Hepatic stellate cell (primary cell): ENCODE results near the gene CCDC33.
A peak's percentile ranks its signal among the peaks of the same experiment; 100 is the strongest.

Experiments
- DNase-seq: peaks from one replicate; pipeline ENCODE4 v3.0.0; 2011; ENCODE audit warnings: low spot score

CCDC33 gene

GRCh38 chr15:74235962-74236361, at the start of gene CCDC33:
CCDC33 (plus strand) TSS chr15:74236326; CDS start chr15:74236720, 394 bp downstream.
- no peak for DNase-seq

- no peak for DNase-seq
Observed at GRCh38 chr15:74188216-74188615, 47.9 kb upstream of the CCDC33 start.

- no peak for DNase-seq
Observed at GRCh38 chr15:74191798-74192197, 44.3 kb upstream of the CCDC33 start.

GRCh38 chr15:74192751-74193150, 43.4 kb upstream of the CCDC33 start:
- no peak for DNase-seq

GRCh38 chr15:74193299-74193718, 42.8 kb upstream of the CCDC33 start:
- peak; percentile 76 for DNase-seq

- DNase-seq: no peak
Observed at GRCh38 chr15:74193905-74194304, 42.2 kb upstream of the CCDC33 start.

- no peak for DNase-seq
Observed at GRCh38 chr15:74194572-74195559, 41.3 kb upstream of the CCDC33 start.

- peak; percentile 88 for DNase-seq
Observed at GRCh38 chr15:74196175-74196574, 40.0 kb upstream of the CCDC33 start.

- DNase-seq: no peak
Observed at GRCh38 chr15:74197176-74197965, 38.8 kb upstream of the CCDC33 start.

- no peak for DNase-seq
Observed at GRCh38 chr15:74199297-74199652, 36.9 kb upstream of the CCDC33 start.

- peak; percentile 74 for DNase-seq
Observed at GRCh38 chr15:74200412-74200815, 35.7 kb upstream of the CCDC33 start.

- no peak for DNase-seq
Observed at GRCh38 chr15:74200871-74201419, 35.2 kb upstream of the CCDC33 start.

GRCh38 chr15:74201710-74202420, 34.3 kb upstream of the CCDC33 start:
- no peak for DNase-seq

GRCh38 chr15:74202452-74203401, 33.4 kb upstream of the CCDC33 start, which contains the start of gene STRA6:
STRA6 (minus strand) TSS chr15:74202787; CDS start chr15:74202267, 520 bp downstream.
- no peak for DNase-seq

- no peak for DNase-seq
Observed at GRCh38 chr15:74203914-74204431, 32.2 kb upstream of the CCDC33 start.

GRCh38 chr15:74205582-74205947, 30.6 kb upstream of the CCDC33 start:
- DNase-seq: no peak

GRCh38 chr15:74206801-74207281, 29.3 kb upstream of the CCDC33 start:
- DNase-seq: no peak

GRCh38 chr15:74207652-74208440, 28.3 kb upstream of the CCDC33 start:
- no peak for DNase-seq

- DNase-seq: no peak
Observed at GRCh38 chr15:74208496-74208895, 27.6 kb upstream of the CCDC33 start.
